Spleen (tissue), 7 donors: ENCODE measurements around the gene ACACB.

Experiments used
- CTCF ChIP-seq, 11 experiments: fragments of 200-600 bp in 7 of 11; fragments of 450-650 bp in 4 of 11; sonication (generic) in 4 of 11; IDR thresholded peaks in 8 of 11; conservative IDR thresholded peaks in 3 of 11; 1 replicate in 7 of 11; 2 replicates in 4 of 11; pipeline versions ENCODE4 v1.4.0 to v1.8.0; 2016 to 2021; ENCODE audit warnings: antibody characterized with exemption in 11 of 11, inconsistent platforms in 4 of 11, mild to moderate bottlenecking in 1 of 11
- POLR2A ChIP-seq, 3 donors: fragments of 450-650 bp; IDR thresholded peaks; one replicate each; pipeline ENCODE4 v1.5.1; 2017; ENCODE audit warnings: antibody characterized with exemption in 3 of 3, mild to moderate bottlenecking in 1 of 3
- POLR2AphosphoS5 ChIP-seq, 3 donors: sonication (generic); formaldehyde crosslinking; IDR thresholded peaks; one replicate each; pipeline ENCODE4 v1.5.1; 2017; ENCODE audit warnings: antibody characterized with exemption in 3 of 3
- donor health status: DM: no; HTN: no; CAD: no; lungs with moderate emphysema.
- donor health status: DM: no; HTN: no; CAD: no.
- donor health status: DM: no; HTN: no; CAD: no.

- TF ChIP-seq CTCF (IDR thresholded peaks at IDR 0.05 in 8 of 11, conservative IDR thresholded peaks at IDR 0.05 in 3 of 11) (no peak), POLR2AphosphoS5 (IDR thresholded peaks at IDR 0.05) (peak in 1 of 3 donors; percentile 9), POLR2A (IDR thresholded peaks at IDR 0.05) (no peak)
These were observed 149.9 kb downstream of the ACACB start for GRCh38 chr12:109266106-109266879.
